GM19455 (cell line): ENCODE results near the gene IVD.
"Not testable (repeated sequence)": the region's sequence is repeated elsewhere in the genome, so short reads cannot be mapped to it uniquely, and the experiment has no call there.

ENCODE experiments used
- ATAC-seq: cut with Tn5 transposase; IDR thresholded peaks from one replicate; pipeline ENCODE4 v1.9.1; 2021; ENCODE audit not compliant: unreplicated experiment

The IVD gene

DNA sequence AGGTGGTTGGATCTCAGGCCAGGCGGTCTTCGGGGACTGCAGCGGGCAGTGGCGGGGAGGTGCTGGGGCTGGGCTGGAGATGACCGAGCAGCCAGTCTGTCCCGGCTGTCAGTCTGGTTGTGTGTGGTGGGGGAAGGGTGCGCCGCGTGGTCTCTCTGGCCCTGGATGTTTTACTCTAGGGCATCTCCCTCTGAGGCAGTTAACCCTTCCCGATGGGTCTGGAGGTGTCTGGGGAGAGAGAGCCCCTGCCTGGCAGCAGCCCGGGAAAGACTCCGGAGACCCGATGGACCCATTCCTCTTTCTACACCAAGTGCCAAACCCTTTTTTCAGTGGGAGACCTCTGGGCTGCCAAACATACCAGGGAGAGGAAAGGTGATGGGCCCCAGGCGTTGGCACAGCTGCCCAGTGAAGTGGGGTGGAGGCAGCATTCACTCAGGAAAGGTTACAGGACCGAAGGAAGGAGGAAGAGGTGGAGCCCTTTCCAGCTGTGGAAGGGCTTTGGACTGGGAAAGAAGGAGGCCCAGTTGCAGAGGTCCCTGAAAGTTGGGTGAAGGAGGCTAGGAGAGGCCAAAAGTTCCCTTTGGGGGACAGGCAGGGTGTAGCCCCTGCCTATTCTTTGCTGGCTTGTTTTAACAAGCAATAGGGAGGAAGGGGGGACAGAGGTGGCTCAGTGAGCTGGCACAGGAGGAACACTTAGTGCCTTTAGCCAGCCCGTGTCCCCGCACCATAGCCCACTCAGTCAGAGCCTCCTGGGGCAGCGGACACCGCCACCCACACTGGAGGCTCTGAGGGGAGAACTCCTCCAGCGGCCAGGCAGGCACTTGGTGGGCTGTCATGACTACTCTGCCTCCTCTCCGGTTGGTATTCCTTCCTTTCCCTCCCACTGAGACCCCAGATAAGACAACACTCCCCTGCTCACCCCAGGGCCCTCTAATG lies 32.4 kb downstream of the IVD start:
- no peak for ATAC-seq

DNA sequence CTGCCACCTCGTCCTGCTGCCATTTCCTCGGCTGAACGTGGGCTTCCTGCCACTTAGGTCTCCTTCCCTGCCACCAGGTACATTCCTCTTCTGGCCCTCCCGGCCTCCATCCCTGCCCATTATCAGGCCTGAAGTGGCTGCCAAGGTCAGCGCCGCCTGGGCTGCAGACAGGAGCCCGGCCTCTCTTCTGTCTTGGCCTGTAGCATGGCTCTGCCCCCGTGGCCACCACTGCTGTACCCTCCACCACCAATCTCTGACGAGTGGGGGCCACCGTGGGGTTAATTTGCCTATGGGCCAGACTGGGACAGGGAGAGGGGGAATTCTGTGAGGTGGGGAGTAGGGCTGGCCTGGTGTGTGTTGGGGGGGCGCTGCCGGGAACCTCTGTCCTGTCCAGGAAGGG lies 33.1 kb downstream of the IVD start:
- ATAC-seq = no peak

DNA sequence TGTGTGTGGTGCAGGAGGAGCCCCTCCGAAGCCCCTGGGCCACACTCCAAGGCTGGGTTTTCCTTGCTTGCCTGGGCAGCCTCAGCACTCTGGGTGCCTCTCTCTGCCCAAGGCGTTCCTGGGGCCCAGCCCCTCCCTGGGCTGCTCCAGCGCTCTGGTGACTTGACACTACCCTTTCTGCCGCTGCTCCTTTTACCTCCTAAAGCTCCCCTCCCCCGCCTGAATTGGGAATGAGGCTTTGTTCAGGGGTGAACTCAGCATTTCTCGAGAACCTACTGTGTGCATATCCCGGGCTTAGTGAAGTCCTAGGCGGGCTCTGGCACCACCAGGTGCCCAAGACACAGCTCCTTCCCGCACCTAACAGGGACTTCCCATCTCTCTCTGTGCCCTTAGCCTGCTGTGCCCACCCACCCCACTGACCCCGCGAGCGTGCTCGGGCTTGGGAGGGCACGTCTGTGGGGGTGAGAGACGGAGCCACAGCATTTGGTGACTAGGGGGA lies 33.9 kb downstream of the IVD start:
- ATAC-seq = no peak

DNA sequence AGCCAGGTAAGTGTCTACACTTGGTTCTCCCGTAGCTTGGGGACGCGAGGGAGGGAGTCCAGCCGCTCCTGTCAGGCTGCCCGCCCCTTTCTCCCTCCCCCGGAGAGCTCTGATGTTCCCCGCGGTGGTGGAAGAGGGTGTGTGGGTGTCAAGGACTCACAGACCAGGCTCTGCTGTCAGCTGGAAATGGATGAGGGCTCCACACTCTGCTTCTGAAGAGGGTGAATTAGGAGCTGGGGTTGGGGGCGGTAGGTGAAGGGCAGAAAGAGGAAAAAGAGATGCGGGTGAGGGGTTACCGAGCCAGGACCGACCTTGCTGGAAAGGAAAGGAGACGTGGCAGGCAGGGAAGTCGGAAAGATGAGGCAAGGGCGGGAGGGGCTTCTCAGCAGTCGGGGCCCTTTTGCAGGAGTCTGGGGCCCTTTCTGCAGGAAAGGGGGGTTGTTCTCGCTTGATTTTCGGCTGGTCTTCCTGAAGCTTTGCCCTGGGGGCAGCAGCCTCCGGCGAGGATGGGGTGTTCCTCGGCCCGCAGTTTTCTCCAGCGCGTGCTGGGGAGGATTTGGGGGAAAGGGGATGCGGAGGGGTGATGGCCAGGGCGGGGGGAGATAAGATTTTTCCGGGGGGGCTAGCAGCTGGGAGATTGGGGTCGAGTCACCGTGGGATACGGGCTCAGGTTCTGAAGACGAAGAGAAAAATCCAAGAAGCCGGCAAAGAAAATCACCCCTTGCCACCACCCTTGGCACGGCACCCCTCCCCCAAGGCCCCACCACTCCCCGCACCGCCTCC lies 34.6 kb downstream of the IVD start:
- ATAC-seq = no peak

DNA sequence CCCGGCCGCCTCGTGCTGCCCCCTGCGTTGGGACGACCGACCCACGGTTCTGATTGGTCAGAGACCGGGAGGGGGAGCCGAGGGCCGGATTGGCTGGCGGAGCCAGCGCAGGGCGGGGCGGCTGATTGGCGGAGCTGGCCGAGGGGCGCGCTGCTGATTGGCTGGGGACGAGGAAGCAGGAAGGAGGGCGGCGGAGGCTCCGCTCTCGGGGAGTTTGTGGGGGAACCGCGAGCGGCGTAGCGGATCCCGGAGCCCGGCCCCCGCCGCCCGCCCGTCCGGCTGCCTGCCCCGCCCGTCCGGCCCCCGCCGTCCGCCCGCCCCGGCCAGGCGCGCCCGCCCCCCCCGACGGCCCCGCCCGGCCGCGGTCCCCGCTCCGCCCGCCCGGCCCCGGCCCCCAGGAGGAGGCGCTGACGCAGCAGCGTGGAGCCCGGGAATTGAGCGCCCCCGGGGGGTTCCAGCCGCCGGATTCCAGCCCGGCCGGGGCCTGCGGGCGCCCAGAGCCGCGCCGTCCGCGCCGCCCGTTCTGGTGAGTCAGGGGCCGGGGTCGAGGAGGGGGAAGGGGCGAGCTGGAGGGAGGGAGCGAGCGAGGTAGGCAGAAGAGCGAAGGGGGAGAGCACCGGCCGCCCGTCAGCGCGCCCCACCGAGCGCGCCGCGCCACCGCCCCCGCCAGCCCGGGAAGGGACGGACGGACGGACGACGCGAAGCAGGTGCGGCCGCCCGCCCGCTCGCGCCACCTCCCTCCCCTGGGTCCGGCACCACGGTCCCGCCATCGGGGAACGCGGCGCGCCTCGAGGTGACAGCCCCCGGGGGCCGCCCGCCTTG lies 35.4 kb downstream of the IVD start, which contains the start of gene BAHD1:
TSS of gene BAHD1 (plus strand) at position 211 of the 822 bp plus-strand sequence. CDS start 17,512 bp downstream, outside the sequence.
- peak; percentile 84 for ATAC-seq

DNA sequence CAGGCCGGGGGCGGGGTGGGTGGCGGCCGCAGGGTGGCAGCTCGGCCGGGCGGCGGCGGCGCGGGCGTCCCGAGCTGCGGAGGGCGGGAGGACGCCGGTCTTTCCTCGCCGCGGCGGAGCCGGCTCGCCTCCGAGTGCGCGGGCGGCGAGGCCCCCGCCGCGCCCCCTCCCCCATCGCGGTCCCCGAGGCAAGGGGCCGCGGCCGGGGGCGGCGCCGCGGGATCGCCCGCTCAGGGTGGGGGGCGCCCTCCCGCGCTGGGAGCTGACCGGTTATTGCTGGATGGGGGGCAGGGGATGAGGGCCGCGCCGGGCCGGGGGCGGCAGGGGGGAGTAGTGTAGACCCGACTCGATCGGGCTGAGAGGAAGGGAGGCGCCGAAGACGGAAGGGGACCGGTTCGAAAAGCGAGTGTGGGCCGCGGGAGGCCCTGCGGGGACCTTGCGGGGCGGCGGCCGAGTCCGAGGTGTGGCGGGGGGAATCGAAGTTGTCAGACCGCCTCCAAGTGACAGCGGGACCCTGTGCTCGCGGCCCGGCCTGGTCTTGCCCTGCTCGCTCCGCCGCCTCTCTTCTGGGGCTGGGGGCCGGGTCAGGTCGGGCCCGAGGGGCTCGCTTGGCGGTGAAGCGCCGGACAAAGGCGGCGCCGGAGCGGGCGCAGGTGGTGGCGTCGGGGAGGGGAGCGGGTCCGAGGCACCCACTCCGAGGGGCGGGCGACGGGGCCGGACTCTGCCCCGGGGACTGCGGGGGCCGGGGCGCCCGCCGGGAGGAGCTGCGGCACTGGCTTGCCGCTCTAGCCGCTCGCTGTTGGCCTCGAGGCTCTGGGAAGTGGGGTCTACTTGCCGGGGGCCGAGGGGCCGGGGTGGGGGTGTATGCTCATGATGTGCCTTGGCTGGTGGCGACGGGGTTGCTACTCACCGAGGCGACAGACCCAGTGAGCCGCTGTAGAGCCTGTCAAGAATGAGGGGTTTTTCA lies 36.3 kb downstream of the IVD start:
- no peak for ATAC-seq

DNA sequence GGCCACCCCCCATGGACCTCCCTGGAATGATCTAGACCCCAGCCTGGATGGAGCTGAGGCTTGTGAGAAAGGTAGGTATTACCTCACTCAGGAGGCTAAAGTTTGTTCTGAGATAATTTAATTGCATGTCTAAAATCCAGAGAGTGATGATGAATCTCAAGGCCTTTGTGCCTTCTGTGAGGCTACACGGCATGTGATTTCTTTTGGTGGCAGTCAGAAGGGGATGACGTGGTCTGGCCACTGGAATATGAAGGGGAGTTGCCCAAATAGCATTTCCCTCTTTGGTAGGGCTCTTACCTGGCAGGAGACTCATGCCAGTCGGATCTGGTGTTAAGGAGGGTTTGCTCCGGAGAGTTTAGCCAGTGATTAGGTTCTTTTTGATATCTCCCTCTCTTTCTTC lies 37.7 kb downstream of the IVD start:
- ATAC-seq = no peak

DNA sequence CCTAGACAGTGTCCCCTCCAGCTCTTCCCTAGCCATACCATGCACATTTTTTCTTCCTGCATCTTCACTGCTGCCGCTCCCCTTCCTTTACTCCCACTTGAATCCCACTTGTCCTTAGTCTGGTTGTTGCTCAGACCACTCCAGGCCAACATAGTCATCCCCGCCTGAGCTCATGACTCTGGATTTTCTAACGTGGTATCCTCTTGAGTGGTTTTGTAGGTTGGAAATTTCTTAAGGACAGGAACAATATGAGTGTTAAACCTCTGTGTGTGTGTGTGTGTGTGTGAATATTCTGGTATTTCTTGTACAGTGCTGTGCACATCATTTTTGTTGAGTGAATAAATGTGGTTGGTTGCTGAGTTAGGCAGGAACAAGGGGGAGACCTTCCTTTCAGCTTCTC lies 38.3 kb downstream of the IVD start:
- ATAC-seq = no peak

DNA sequence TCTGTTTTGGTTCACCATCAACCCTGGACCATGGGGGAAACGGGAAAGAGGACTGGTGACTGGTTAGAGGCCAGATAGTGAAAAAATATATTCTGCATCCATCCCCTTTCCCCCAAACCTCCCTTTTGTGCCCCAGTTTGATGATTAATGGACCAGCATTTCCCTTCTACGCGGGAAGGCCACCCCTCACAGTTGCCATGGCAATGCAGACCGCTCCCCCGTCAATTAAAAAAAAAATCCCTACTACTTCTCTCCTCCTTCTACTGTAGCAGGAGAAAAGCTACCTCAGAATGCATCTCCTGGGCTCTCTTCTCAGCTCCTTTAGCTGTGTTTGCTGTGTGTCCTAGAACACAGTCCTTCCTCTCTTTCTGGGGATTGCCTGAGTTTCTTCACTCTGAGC lies 39.1 kb downstream of the IVD start:
- ATAC-seq = no peak

DNA sequence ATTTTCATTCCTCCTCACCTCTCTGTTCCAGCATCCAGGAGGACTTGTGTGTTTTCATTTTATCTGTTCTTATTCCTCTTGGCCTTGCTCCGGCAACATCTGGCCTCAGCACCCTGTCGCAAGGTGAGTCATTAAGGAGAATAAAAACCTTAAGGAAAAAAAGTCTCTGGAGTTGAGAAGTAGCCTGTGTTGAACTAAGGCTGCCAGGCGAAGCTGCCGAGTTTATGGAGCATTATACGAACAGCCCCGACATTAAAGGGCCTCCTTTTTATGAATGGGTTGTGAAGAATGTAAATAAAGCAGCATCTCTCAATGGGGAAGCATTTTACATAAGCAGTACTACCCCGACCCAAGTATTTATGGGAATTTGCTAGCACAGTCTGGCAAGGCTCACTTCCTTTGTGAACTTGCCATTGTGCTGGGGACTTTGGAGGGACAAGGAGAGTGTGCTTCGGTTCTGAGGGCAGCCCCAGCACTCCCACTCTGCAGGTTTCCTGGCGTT lies 39.9 kb downstream of the IVD start:
- no peak for ATAC-seq

DNA sequence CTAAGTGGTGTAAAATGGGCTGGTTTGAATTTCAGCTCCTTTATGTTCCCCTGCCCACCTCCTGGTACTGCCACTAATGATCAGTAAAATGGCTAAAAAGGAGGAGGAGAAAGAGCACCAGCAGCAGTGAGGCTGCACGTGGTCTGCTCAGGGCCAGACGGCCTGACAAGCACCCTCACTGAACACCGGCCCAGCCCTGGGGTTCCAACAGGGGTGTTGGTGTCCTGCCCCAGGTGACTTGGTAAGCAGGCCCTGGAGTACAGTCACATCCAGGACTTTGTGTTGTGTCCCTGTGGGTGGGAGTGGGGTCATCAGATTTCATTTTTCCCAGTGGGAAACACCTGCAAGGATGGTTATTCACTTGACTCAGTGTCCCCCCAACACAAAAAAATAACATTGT lies 40.5 kb downstream of the IVD start:
- ATAC-seq = no peak

DNA sequence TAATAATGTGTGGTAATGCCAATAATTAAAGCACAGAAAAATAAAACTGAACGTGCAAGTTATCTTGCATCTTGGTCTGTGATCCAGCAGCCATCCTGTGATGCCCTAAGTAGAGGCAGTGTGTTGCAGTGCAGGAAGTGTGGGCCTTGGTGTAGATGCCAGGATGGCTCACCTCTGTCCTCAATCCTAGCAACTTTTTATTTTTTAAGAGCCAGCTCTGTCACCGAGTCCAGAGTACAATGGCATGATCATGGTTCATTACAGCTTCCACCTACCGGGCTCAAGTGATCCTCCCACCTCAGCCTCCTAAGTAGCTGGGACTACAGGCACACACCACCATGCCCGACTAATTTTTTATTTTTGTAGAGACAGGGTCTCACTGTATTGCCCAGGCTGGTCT lies 42.8 kb downstream of the IVD start:
- ATAC-seq = no peak

DNA sequence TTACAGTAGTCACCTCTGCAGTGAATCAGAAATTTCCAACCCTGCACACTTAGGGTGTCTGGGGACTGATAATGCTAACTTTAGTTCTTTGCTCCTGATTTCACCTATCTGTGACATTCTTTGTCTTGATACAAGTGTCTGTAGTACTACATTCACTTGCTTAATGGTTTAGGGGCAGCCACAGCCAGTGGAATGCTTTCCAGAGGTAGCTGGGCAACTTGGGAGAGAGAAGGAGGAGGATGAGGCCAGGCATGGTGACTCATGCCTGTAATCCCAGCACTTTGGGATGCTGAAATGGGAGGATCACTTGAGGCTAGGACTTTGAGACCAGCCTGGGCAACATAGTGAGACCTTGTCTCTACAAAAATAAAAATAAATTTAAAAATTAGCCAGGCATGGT lies 43.7 kb downstream of the IVD start:
- ATAC-seq = no peak

DNA sequence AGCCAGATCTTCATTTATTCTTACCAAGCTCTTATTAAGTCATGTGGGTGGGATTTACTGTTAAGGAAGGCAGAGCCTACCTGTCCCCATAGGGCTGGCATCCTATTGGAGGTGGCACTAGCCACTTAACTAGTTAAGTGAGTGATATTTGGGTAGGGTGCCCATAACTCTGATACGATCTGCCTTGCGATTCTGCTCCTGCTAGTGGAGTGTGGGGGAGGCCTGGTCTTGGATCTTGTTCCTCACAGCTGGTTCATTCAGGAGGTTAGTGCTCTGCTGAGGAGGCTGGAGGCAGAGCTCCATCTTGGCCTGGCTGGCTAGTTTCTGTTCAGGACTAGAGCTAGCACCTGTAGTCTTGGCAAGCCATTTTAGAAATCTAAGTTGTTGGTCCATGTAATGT lies 44.5 kb downstream of the IVD start:
- ATAC-seq = no peak

DNA sequence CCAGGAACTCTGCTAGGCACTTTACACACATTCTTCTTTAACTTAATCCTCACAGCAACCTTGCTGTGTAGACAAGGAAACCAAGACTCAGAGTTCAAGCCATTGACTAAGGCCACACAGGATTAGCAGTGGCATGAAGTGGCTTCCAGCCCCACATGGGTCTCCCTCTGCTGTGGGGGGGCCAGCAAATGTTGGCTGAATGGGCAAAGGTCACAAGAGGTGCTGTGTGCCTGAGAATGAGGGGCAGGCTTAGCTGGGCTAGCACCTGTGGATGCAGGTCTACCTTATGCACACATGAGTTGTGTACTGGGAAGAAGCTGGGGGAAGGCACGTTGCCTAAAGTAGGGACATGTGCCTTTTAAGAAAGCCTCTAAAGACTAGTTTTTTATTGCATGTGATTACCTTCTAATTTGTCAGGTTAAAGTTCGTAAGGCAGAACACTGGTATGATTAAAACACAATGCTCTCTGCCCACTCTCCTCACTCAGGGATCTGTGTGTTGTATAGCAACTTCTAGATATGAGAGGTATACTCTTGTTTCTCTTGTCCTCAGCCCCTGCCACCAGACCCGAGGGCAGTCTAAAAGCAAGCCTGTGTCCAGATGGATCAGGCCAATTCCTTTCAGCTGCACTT lies 46.0 kb downstream of the IVD start:
- no peak for ATAC-seq

DNA sequence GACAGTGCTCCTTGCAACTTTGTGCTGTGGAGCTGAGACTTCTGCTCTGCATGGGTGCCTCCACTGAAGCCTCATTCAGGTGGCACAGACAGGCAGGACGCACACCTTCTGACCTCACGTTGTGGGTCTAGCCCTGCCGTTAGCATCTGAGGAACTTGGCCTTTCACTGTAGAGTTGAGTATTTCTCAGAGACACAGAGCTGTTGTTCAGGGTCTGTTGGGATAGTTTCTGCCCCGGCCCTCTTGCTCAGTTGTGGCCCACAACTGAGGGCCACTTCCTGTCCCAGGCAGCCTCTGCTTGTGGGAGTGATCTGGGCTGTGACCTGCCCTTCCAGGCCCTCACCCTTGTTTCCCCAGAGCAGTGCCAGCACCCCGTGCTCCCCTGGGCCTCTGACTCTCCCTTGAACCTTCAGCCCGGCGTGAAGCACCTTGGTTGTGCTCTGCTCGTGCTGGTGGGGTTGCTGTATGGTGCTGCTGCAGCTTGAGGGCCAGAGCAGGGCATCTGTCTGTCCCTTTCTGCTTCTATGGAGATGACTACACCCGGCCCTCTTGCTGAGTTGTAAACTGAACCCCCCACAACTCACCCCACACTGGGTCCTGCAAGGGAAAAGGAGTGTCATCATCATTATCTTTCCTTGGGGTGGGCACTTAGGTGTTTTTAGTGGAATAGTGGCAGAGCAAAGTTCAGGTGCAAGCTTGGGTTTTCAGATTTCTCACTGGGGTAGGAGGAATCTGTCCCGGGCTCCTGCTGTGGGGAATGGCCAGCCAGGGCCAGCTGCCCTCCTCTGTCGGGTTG lies 46.9 kb downstream of the IVD start:
- no peak for ATAC-seq

DNA sequence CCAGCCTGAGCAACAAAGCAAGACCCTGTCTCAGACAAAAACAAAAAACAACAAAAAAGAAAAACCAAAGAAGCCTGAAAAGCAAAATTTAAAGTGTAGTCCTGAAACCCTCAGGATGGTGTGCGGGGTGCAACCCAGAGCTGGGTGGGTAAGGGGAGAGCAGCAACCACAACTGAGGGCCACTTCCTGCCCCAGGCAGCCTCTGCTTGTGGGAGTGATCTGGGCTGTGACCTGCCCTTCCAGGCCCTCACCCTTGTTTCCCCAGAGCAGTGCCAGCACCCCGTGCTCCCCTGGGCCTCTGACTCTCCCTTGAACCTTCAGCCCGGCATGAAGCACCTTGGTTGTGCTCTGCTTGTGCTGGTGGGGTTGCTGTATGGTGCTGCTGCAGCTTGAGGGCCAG lies 48.3 kb downstream of the IVD start:
- not testable (repeated sequence) for ATAC-seq

DNA sequence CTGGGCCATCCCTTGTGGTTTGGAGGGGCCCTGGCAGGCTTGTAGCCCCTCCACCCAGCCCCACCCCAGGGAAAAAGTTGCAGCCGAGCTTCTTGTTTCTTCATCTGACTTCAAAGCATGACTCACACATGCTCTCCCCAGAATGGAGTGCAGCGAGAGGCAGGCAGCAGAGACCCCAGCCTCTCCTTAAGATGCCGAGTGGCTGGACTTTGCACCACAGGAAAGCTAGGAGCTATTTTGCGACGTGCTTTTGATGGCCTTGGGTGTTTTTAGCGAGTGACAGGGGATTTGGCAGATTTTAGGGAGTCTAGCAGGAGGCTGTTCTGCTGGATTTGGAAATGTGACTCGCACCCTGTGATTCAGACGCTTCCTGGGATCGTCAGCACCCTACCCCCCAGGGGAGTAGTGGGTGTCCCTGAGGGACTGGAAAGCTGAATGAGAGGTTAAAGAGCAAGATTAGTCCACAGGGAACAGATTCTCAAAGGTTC lies 49.4 kb downstream of the IVD start:
- ATAC-seq = no peak
